K562 (cell line): ENCODE data around the gene FAM171A2. TPM values are rescaled to one million over a fixed set of nuclear protein-coding genes. Genes with fewer than 3 reads are reported as not detected.

Source experiments
- GMEB1 ChIP-seq: fragments of 250-450 bp; sonication (Bioruptor Pico); IDR thresholded peaks from 2 replicates; pipeline ENCODE4 v1.4.0; 2020; ENCODE audit warnings: mild to moderate bottlenecking
- UBTF ChIP-seq, 2 experiments: IDR thresholded peaks; 2 replicates each; pipeline ENCODE4 v1.6.1; 2012; ENCODE audit warnings: improper control_type of control experiment in 2 of 2, low read depth in 2 of 2, low read length in 2 of 2, borderline replicate concordance in 1 of 2
- ZBTB7A ChIP-seq: IDR thresholded peaks from 2 replicates; pipeline ENCODE4 v1.6.1; 2011; ENCODE audit warnings: low read depth, mild to moderate bottlenecking, low read length, moderate library complexity, borderline replicate concordance; ENCODE audit not compliant: control insufficient read depth
- ZNF609 ChIP-seq: sonication (generic); formaldehyde crosslinking; IDR thresholded peaks from 2 replicates; pipeline ENCODE4 v1.8.1; 2023; ENCODE audit warnings: missing genetic modification reagents, mild to moderate bottlenecking, borderline replicate concordance
- polyA plus RNA-seq, 8 experiments: library from polyadenylated mRNA; depleted of rRNA in 4 of 8; stranded (reverse) in 5 of 8; unstranded in 3 of 8; fragments of >200 nt; fragmentation: Nextera tagmentation in 2 of 8; fragmentation: Illumina TruSeq in 1 of 8; extraction: Ambion mirVana in 2 of 8; extraction: Trizol in 1 of 8; gene quantifications; 2 replicates each; pipeline versions ENCODE4 v1.2.1 to v1.2.3, GENCODE V29; 2011 to 2014; ENCODE audit warnings: inconsistent platforms in 1 of 8, missing spikeins in 1 of 8
- total RNA-seq, 7 experiments: library from RNA; depleted of rRNA in 6 of 7; stranded (reverse); fragments of >200 nt in 6 of 7; fragmentation: Illumina TruSeq in 2 of 7; extraction: Trizol in 2 of 7; gene quantifications; 2 replicates each; pipeline versions ENCODE4 v1.2.1 to v1.2.3, GENCODE V29; 2011 to 2021; ENCODE audit warnings: low replicate concordance in 1 of 7

The FAM171A2 gene
- total and polyA plus RNA-seq, 9 of the 15 experiments (the other 6 are each of a cell fraction or from before 2014, with no cell fraction given), result 0.10 to 10.2 (median 2.0) TPM; not detected in 1

- no peak for TF ChIP-seq GMEB1 (CRISPR knock-in tag)
- TF ChIP-seq UBTF (IDR thresholded peaks at IDR 0.05; ENCODE audit: borderline replicate concordance in 1 of 2, low read depth in 2 of 2, low read length in 2 of 2), result no peak
- TF ChIP-seq ZNF609 (CRISPR knock-in tag), result no peak
- no peak for TF ChIP-seq ZBTB7A
Observed at GRCh38 chr17:44382917-44383316, 19.3 kb upstream of the FAM171A2 start (continued).
